ENCODE data around the gene CYP2C18. TPM values are rescaled to one million over a fixed set of nuclear protein-coding genes. Genes with fewer than 3 reads are reported as not detected.
"Not testable (repeated sequence)": the region's sequence is repeated elsewhere in the genome, so short reads cannot be mapped to it uniquely, and the experiment has no call there.

The CYP2C18 gene
- not detected for total RNA-seq

- DNase-seq (ENCODE audit: low spot score) (no peak), ATAC-seq (ENCODE audit: low FRiP score) (no peak)
- TF ChIP-seq, protein P1, sequence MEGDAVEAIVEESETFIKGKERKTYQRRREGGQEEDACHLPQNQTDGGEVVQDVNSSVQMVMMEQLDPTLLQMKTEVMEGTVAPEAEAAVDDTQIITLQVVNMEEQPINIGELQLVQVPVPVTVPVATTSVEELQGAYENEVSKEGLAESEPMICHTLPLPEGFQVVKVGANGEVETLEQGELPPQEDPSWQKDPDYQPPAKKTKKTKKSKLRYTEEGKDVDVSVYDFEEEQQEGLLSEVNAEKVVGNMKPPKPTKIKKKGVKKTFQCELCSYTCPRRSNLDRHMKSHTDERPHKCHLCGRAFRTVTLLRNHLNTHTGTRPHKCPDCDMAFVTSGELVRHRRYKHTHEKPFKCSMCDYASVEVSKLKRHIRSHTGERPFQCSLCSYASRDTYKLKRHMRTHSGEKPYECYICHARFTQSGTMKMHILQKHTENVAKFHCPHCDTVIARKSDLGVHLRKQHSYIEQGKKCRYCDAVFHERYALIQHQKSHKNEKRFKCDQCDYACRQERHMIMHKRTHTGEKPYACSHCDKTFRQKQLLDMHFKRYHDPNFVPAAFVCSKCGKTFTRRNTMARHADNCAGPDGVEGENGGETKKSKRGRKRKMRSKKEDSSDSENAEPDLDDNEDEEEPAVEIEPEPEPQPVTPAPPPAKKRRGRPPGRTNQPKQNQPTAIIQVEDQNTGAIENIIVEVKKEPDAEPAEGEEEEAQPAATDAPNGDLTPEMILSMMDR (IDR thresholded peaks at IDR 0.05) = no peak
These were observed at the start of gene CYP2C18 for GRCh38 chr10:94683214-94684054. Gene CYP2C18, plus strand, starts transcription at chr10:94683729. Its CDS starts 91 bp downstream, at chr10:94683820.

DNA sequence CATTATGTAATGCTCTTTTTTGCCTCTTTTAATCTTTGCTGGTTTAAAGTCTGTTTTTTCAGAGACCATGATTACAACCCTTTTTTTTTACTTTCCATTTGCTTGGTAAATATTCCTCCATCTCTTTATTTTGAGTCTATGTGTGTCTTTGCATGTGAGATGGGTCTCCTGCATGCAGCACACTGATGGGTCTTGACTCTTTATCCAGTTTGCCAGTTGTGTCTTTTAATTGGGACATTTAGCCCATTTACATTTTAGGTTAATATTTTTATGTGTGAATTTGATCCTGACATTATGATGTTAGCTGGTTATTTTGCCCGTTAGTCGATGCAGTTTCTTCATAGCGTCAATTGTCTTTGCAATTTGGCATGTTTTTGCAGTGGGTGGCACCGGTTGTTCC is 45.4 kb upstream of the CYP2C18 start:
- ATAC-seq (ENCODE audit: low FRiP score); DNase-seq (ENCODE audit: low spot score): not testable (repeated sequence)

DNA sequence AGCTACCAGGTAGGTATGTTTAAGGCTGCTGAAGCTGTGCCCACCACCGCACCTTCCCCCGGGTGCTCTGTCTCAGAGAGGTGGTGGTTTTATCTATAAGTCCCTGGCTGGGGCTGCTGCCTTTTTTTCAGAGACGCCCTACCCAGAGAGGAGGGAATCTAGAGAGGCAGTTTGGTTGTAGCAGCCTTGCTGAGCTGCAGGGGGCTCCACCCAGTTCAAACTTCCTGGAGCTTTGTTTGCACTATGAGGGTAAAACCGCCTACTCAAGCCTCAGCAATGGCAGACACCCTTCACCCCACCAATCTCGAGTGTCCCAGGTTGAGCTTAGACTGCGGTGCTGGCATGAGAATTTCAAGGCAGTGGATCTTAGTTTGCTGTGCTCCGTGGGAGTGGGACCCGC is 43.6 kb upstream of the CYP2C18 start:
- ATAC-seq (ENCODE audit: low FRiP score) = no peak
- DNase-seq (ENCODE audit: low spot score) = no peak

GRCh38 chr10:94640562-94640961 is 43.0 kb upstream of the CYP2C18 start:
- no peak for ATAC-seq (ENCODE audit: low FRiP score)
- TF ChIP-seq, protein P1 (IDR thresholded peaks at IDR 0.05) = no peak
- DNase-seq (ENCODE audit: low spot score) = no peak

More for the DNA sequence above, 43.6 kb upstream of the CYP2C18 start:
- TF ChIP-seq, protein P1 (IDR thresholded peaks at IDR 0.05) = no peak

DNA sequence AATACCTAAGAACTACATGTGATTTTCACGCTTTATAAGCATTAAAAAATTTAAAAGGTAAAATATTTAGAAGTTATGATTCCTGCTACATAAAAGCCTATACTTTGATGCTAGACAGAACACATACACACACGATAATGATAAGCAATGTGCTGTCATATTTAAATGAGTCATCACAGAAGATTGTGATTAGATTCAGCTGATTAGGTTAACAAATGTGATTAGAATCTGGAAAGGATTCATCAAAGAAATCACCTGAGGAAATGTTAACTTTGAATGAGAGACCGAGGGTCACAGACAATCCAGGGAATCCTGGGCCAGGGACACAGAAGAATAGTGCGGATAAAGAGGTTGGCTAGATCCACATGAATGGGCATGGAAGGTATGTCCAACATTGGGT is 42.0 kb upstream of the CYP2C18 start:
- DNase-seq (ENCODE audit: low spot score) (no peak), ATAC-seq (ENCODE audit: low FRiP score) (no peak)
- TF ChIP-seq, protein P1 (IDR thresholded peaks at IDR 0.05) = no peak

GRCh38 chr10:94644352-94644751 is 39.2 kb upstream of the CYP2C18 start:
- no peak for ATAC-seq (ENCODE audit: low FRiP score)
- TF ChIP-seq, protein P1 (IDR thresholded peaks at IDR 0.05) = no peak
- DNase-seq (ENCODE audit: low spot score) = no peak

- ATAC-seq (ENCODE audit: low FRiP score) = no peak
- TF ChIP-seq, protein P1 (IDR thresholded peaks at IDR 0.05) = no peak
- DNase-seq (ENCODE audit: low spot score) = no peak
These were observed 38.2 kb upstream of the CYP2C18 start for GRCh38 chr10:94645285-94645684.

- ATAC-seq (ENCODE audit: low FRiP score); DNase-seq (ENCODE audit: low spot score): not testable (repeated sequence)
These were observed 28.3 kb upstream of the CYP2C18 start for GRCh38 chr10:94655201-94655600.

GRCh38 chr10:94663061-94663460 is 20.5 kb upstream of the CYP2C18 start:
- not testable (repeated sequence) for DNase-seq (ENCODE audit: low spot score); ATAC-seq (ENCODE audit: low FRiP score)

Data from omental fat pad (tissue), 4 donors.